B cell (primary cell): ENCODE results near the gene TRIM41.

Experiments
- EZH2 ChIP-seq: IDR thresholded peaks from 2 replicates; pipeline ENCODE4 v1.6.1; 2012; ENCODE audit warnings: borderline replicate concordance, low read depth, mild to moderate bottlenecking, moderate library complexity, low read length; ENCODE audit not compliant: insufficient read depth, poor library complexity, severe bottlenecking
- TF ChIP-seq, protein P1 (sequence below): fragments of 200-600 bp; IDR thresholded peaks from one replicate; pipeline ENCODE4 v1.8.0; 2022; ENCODE audit warnings: antibody characterized with exemption, mild to moderate bottlenecking

DNA sequence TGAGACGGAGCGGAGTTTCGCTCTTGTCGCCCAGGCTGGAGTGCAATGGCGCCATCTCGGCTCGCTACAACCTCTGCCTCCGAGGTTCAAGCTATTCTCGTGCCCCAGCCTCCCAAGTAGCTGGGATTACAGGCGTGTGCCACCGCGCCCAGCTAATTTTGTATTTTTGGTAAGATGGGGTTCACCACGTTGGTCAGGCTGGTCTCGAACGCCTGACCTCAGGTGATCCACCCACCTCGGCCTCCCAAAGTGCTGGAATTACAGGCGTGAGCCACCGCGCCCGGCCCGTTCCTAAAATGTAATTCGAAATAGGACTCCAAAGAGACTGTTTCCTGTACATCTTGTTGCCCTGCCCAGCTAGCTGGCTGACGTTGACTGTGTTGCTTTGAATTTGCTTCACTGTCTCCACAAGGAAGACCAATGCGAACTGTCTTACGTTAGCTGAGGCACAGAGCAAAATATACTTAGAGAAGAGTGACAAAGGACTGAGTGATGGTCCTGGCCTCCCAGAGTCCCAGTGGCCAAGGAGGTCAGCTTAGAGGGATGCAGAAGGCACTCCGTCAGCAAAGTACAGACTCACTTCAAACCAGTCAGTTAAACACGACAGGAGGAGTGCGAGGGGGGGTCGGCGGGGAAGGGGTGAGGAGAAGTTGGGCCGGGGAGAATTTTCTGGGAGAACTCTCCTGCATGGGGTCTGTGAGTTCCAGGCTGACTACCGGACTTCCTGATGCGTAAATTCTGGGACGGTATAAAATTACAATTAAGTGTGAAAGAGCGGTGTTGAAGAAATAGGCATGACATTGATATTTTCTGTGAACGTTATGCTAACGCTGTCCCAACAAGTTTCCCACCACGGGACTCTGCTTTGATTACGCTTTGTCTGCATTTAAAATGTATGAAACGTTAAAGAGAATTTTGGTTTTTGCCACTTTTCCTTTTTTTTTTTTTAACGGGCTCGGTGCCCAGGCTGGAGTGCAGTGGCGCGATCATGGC is 6.8 kb upstream of the TRIM41 start:
- TF ChIP-seq, protein P1, sequence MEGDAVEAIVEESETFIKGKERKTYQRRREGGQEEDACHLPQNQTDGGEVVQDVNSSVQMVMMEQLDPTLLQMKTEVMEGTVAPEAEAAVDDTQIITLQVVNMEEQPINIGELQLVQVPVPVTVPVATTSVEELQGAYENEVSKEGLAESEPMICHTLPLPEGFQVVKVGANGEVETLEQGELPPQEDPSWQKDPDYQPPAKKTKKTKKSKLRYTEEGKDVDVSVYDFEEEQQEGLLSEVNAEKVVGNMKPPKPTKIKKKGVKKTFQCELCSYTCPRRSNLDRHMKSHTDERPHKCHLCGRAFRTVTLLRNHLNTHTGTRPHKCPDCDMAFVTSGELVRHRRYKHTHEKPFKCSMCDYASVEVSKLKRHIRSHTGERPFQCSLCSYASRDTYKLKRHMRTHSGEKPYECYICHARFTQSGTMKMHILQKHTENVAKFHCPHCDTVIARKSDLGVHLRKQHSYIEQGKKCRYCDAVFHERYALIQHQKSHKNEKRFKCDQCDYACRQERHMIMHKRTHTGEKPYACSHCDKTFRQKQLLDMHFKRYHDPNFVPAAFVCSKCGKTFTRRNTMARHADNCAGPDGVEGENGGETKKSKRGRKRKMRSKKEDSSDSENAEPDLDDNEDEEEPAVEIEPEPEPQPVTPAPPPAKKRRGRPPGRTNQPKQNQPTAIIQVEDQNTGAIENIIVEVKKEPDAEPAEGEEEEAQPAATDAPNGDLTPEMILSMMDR: no peak
- TF ChIP-seq EZH2: no peak
